ENCODE results near the gene ULK4.
"Not testable (repeated sequence)": the region's sequence is repeated elsewhere in the genome, so short reads cannot be mapped to it uniquely, and the experiment has no call there.

The ULK4 gene

GRCh38 chr3:41989518-41989917 is 27.6 kb upstream of the ULK4 start:
- H3K4me2 ChIP-seq (ENCODE audit: low read length), result no peak overlapping the region
- H3K4me3 ChIP-seq (ENCODE audit: low read length), result no peak overlapping the region
- no peaks in the 10 kb centered on the region for H3K36me3 ChIP-seq (ENCODE audit: control insufficient read depth, low read length)
- TF ChIP-seq, protein P1, sequence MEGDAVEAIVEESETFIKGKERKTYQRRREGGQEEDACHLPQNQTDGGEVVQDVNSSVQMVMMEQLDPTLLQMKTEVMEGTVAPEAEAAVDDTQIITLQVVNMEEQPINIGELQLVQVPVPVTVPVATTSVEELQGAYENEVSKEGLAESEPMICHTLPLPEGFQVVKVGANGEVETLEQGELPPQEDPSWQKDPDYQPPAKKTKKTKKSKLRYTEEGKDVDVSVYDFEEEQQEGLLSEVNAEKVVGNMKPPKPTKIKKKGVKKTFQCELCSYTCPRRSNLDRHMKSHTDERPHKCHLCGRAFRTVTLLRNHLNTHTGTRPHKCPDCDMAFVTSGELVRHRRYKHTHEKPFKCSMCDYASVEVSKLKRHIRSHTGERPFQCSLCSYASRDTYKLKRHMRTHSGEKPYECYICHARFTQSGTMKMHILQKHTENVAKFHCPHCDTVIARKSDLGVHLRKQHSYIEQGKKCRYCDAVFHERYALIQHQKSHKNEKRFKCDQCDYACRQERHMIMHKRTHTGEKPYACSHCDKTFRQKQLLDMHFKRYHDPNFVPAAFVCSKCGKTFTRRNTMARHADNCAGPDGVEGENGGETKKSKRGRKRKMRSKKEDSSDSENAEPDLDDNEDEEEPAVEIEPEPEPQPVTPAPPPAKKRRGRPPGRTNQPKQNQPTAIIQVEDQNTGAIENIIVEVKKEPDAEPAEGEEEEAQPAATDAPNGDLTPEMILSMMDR (IDR thresholded peaks at IDR 0.05; ENCODE audit: low read depth, low read length, poor library complexity, severe bottlenecking), result no peak
- no peak for TF ChIP-seq EZH2phosphoT487 (IDR thresholded peaks at IDR 0.05; ENCODE audit: borderline replicate concordance, low read length)
- no peaks in the 10 kb centered on the region; the same call in 1 of the 2 replicates for H3K27me3 ChIP-seq (ENCODE audit: control insufficient read depth, low read length)
- no peaks in the 10 kb centered on the region for H3K4me1 ChIP-seq (ENCODE audit: control insufficient read depth, low read length)
- no peak overlapping the region for H3K27ac ChIP-seq (ENCODE audit: low read depth, low read length)
- H3K9me2 ChIP-seq (replicated peaks; ENCODE audit: control insufficient read depth, low read length), result no peaks in the 10 kb centered on the region
- no peaks in the 10 kb centered on the region for H3K9me3 ChIP-seq (ENCODE audit: control insufficient read depth, insufficient read depth, low read length)
- no peaks in the 10 kb centered on the region for H3F3A ChIP-seq (ENCODE audit: control insufficient read depth, insufficient read depth)
- no peaks in the 10 kb centered on the region for H3K79me2 ChIP-seq (ENCODE audit: control insufficient read depth, low read length)
- no peaks in the 10 kb centered on the region for H4K20me1 ChIP-seq (ENCODE audit: control insufficient read depth, insufficient read depth, low read depth, low read length)

DNA sequence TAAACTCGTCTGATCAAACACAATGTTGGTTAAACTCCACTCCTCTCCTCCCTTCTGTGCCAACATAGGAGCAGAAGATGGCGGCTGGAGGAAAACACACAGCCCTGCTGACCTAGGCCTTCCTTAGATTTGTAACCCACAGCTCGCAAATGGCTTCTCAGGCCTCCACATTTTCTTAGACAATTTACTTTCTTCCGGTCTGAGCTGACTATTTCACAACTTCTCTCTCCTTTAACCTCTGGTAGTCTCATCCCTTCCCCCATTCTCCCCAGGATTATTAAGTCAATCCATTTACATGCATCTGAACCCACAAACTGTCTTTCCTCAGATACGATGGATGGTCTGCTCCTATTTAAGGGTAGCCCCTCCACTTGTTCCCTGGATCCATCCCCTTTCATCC is 25.7 kb upstream of the ULK4 start:
- Histone ChIP-seq H3K9me3 (ENCODE audit: control insufficient read depth, insufficient read depth, low read length) (no peaks in the 10 kb centered on the region), H3K4me2 (ENCODE audit: low read length) (no peak overlapping the region), H3K27ac (ENCODE audit: low read depth, low read length) (no peak overlapping the region), H3K27me3 (ENCODE audit: control insufficient read depth, low read length) (no peaks in the 10 kb centered on the region), H3K79me2 (ENCODE audit: control insufficient read depth, low read length) (no peaks in the 10 kb centered on the region), H3K9me2 (replicated peaks; ENCODE audit: control insufficient read depth, low read length) (no peaks in the 10 kb centered on the region), H3K4me3 (ENCODE audit: low read length) (no peak overlapping the region), H4K20me1 (ENCODE audit: control insufficient read depth, insufficient read depth, low read depth, low read length) (no peaks in the 10 kb centered on the region), H3K4me1 (ENCODE audit: control insufficient read depth, low read length) (no peaks in the 10 kb centered on the region), H3F3A (ENCODE audit: control insufficient read depth, insufficient read depth) (no peaks in the 10 kb centered on the region), H3K36me3 (ENCODE audit: control insufficient read depth, low read length) (no peaks in the 10 kb centered on the region)
- TF ChIP-seq, protein P1 (IDR thresholded peaks at IDR 0.05; ENCODE audit: low read depth, low read length, poor library complexity, severe bottlenecking), result no peak
- TF ChIP-seq EZH2phosphoT487 (IDR thresholded peaks at IDR 0.05; ENCODE audit: borderline replicate concordance, low read length), result no peak

GRCh38 chr3:41986561-41986960 is 24.7 kb upstream of the ULK4 start:
- no peak overlapping the region for H3K27ac ChIP-seq (ENCODE audit: low read depth, low read length)
- TF ChIP-seq EZH2phosphoT487 (IDR thresholded peaks at IDR 0.05; ENCODE audit: borderline replicate concordance, low read length), result no peak

GRCh38 chr3:41985018-41985417 is 23.1 kb upstream of the ULK4 start:
- Histone ChIP-seq H3K9me3 (ENCODE audit: control insufficient read depth, insufficient read depth, low read length) (no peaks in the 10 kb centered on the region), H3K36me3 (ENCODE audit: control insufficient read depth, low read length) (no peaks in the 10 kb centered on the region), H3K79me2 (ENCODE audit: control insufficient read depth, low read length) (no peaks in the 10 kb centered on the region), H3K9me2 (replicated peaks; ENCODE audit: control insufficient read depth, low read length) (no peaks in the 10 kb centered on the region), H3K27me3 (ENCODE audit: control insufficient read depth, low read length) (no peaks in the 10 kb centered on the region), H3K27ac (ENCODE audit: low read depth, low read length) (no peak overlapping the region), H3K4me1 (ENCODE audit: control insufficient read depth, low read length) (no peaks in the 10 kb centered on the region), H3K4me2 (ENCODE audit: low read length) (no peak overlapping the region), H3F3A (ENCODE audit: control insufficient read depth, insufficient read depth) (no peaks in the 10 kb centered on the region), H4K20me1 (ENCODE audit: control insufficient read depth, insufficient read depth, low read depth, low read length) (no peaks in the 10 kb centered on the region), H3K4me3 (ENCODE audit: low read length) (no peak overlapping the region)
- TF ChIP-seq, protein P1 (IDR thresholded peaks at IDR 0.05; ENCODE audit: low read depth, low read length, poor library complexity, severe bottlenecking), result no peak
- TF ChIP-seq EZH2phosphoT487 (IDR thresholded peaks at IDR 0.05; ENCODE audit: borderline replicate concordance, low read length), result no peak

More at GRCh38 chr3:41986561-41986960, 24.7 kb upstream of the ULK4 start:
- H3K9me2 ChIP-seq (replicated peaks; ENCODE audit: control insufficient read depth, low read length), result no peaks in the 10 kb centered on the region
- no peaks in the 10 kb centered on the region for H3K4me1 ChIP-seq (ENCODE audit: control insufficient read depth, low read length)
- no peaks in the 10 kb centered on the region for H3K9me3 ChIP-seq (ENCODE audit: control insufficient read depth, insufficient read depth, low read length)
- no peaks in the 10 kb centered on the region for H3F3A ChIP-seq (ENCODE audit: control insufficient read depth, insufficient read depth)
- H4K20me1 ChIP-seq (ENCODE audit: control insufficient read depth, insufficient read depth, low read depth, low read length), result no peaks in the 10 kb centered on the region
- no peak overlapping the region for H3K4me2 ChIP-seq (ENCODE audit: low read length)
- H3K4me3 ChIP-seq (ENCODE audit: low read length), result no peak overlapping the region
- no peaks in the 10 kb centered on the region for H3K27me3 ChIP-seq (ENCODE audit: control insufficient read depth, low read length)
- no peaks in the 10 kb centered on the region for H3K36me3 ChIP-seq (ENCODE audit: control insufficient read depth, low read length)
- no peaks in the 10 kb centered on the region for H3K79me2 ChIP-seq (ENCODE audit: control insufficient read depth, low read length)

DNA sequence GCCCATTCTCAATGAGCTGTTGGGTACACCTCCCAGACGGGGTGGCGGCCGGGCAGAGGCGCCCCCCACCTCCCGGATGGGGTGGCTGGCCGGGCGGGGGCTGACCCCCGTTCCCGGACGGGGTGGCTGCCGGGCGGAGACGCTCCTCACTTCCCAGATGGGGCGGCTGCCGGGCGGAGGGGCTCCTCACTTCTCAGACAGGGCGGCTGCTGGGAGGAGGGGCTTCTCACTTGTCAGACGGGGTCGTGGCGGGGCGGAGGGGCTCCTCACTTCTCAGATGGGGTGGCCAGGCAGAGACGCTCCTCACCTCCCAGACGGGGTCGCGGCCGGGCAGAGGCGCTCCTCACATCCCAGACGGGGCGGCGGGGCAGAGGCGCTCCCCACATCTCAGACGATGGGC is 21.2 kb upstream of the ULK4 start:
- not testable (repeated sequence) for H4K20me1 ChIP-seq (ENCODE audit: control insufficient read depth, insufficient read depth, low read depth, low read length); H3F3A ChIP-seq (ENCODE audit: control insufficient read depth, insufficient read depth); H3K27me3 ChIP-seq (ENCODE audit: control insufficient read depth, low read length); H3K36me3 ChIP-seq (ENCODE audit: control insufficient read depth, low read length); H3K79me2 ChIP-seq (ENCODE audit: control insufficient read depth, low read length); H3K4me3 ChIP-seq (ENCODE audit: low read length); H3K9me3 ChIP-seq (ENCODE audit: control insufficient read depth, insufficient read depth, low read length); H3K9me2 ChIP-seq (replicated peaks; ENCODE audit: control insufficient read depth, low read length); H3K4me2 ChIP-seq (ENCODE audit: low read length); H3K4me1 ChIP-seq (ENCODE audit: control insufficient read depth, low read length); H3K27ac ChIP-seq (ENCODE audit: low read depth, low read length)

GRCh38 chr3:41977401-41977800 is 15.5 kb upstream of the ULK4 start:
- H3K27me3 ChIP-seq (ENCODE audit: control insufficient read depth, low read length); H3K4me3 ChIP-seq (ENCODE audit: low read length); H3F3A ChIP-seq (ENCODE audit: control insufficient read depth, insufficient read depth); H3K9me2 ChIP-seq (replicated peaks; ENCODE audit: control insufficient read depth, low read length); H4K20me1 ChIP-seq (ENCODE audit: control insufficient read depth, insufficient read depth, low read depth, low read length); H3K9me3 ChIP-seq (ENCODE audit: control insufficient read depth, insufficient read depth, low read length); H3K36me3 ChIP-seq (ENCODE audit: control insufficient read depth, low read length); H3K4me1 ChIP-seq (ENCODE audit: control insufficient read depth, low read length); H3K79me2 ChIP-seq (ENCODE audit: control insufficient read depth, low read length); H3K27ac ChIP-seq (ENCODE audit: low read depth, low read length); H3K4me2 ChIP-seq (ENCODE audit: low read length): not testable (repeated sequence)

Measured in DOHH2 (cell line).